HG03565 (cell line): ENCODE measurements around the gene CRLF1.

Experiments used
- ATAC-seq: cut with Tn5 transposase; IDR thresholded peaks from one replicate; pipeline ENCODE4 v1.9.1; 2021; ENCODE audit warnings: mild to moderate bottlenecking, moderate library complexity; ENCODE audit not compliant: unreplicated experiment

CRLF1 gene

DNA sequence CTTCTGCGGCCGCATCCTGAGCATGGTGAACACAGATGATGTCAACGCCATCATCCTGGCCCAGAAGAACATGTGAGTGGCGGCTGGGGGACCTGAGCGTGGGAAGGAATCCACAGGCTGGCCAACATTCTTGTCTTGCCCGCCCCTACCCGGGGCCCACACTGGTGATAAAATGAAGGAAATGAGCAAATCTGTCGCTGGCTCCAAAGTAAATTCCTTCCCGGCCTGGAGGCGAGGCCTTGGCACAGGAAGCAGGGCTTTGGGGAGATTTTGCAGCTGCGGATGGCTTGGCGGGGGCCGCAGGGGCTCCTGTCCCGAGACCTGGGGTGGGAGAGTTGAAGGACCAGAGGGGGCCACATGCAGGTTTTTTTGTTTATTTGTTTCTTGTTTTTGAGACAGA is 44.5 kb downstream of the CRLF1 start:
- no peak for ATAC-seq

DNA sequence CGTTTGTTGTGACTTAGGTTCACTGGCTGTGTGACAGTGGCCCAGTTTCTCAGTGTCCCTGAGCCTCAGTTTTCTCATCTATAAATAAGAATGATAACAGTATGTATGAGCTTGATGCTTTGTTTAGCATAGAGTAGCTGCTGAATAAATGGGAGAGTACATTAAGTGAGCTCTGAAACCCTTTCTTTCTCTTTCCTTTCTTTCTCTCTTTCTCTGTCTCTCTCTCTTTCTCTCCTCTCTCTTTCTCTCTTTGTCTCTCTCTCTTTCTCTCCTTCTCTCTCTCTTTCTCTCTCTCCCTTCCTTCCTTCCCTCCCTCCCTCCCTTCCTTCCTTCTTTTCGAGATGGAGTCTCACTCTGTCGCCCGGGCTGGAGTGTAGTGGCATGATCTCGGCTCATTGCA is 46.9 kb downstream of the CRLF1 start:
- no peak for ATAC-seq

DNA sequence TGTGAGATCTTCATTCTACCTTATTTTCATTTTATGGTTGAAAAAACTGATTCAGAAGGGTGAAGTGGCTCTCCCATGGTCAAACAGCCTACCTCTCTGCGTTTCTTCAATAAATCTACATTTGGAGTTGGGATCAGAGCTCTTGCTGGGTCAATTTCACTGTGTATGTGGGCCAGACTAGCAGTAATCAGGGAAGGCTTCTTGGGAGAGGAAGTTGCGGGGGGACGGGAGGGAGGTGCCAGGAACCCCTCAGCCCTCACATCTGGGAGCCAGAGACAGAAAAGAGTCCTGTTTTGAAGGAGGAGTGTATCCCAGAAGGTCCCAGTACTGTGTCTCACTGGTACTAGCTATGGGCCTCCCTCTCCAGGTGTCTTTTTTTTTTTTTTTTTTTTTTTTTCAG is 48.0 kb downstream of the CRLF1 start:
- ATAC-seq: no peak

DNA sequence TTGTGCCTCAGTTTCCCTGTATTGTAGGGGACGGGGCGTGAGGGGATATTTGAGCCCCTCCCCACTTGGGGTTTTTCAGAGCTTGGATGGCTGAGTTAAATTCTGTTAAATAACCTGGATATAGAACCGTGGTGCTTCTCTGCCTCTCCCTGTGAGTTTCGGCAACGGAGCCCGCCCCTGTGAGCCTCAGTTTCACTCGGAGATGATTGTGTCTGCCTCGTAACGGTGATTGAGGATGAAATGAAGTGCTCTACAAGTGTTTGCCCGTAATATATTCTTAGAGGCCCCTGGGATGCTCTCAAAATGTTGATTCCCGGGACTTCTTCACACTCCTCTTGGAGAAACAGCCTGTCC is 48.4 kb downstream of the CRLF1 start:
- no peak for ATAC-seq

DNA sequence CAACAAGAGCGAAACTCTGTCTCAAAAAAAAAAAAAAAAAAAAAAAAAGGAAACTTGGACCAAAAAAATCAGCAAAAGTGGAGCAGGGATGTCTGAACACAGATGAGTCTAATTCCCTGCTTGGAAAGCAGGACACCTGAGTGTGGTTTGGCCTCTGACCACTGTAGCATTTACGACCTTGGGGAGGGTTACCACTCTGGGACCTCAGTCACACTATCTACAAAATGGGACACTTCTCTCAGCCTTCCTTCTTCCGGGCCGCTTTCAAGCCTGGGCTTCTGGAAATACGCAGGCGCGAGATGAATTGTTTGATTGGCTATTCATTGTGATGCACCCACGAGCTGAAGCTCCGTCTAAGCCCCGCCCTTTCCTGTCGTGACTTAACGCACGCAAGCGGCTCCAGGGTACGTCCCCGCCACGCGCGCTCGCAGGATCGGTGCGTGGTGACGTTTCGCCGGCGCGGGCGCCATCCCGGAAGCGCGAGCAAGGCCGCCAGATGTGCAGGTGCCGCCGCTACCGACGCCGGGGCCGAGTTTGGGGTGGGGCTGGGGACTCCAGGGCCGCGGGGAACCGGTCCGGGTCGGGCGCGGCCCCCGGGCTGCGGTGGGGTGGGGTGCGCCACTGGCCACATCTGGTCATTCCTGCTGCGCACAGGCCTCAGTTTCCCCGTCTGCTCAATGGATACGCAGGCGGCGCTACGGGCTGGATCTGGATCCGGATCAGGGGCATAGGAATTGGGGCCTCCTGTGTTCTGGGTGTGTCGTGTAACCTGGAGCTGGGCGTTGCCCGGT is 49.0 kb downstream of the CRLF1 start, which contains the start of gene KXD1:
Gene KXD1, plus strand, starts transcription at position 460 of the 791 bp plus-strand sequence. CDS start 4,187 bp downstream, outside the sequence.
- ATAC-seq: peak; percentile 92

DNA sequence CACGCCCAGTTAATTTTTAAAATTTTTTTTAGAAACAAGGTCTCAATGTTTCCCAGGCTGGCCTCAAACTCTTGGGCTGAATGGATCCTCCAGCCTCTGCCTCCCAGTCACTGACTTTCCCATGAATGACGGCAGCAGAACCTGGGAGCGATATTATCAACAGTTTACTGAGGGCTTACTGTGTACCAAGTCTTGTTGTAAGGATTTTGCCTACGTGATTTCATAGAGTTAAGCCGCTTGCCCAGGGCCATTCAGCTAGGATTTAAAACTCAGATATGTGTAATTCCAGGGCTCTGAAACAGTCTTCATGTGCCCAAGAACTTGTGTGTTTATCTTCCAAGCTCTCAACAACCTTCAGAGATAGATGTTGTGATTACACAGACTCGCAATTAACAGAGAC is 55.0 kb downstream of the CRLF1 start:
- no peak for ATAC-seq

DNA sequence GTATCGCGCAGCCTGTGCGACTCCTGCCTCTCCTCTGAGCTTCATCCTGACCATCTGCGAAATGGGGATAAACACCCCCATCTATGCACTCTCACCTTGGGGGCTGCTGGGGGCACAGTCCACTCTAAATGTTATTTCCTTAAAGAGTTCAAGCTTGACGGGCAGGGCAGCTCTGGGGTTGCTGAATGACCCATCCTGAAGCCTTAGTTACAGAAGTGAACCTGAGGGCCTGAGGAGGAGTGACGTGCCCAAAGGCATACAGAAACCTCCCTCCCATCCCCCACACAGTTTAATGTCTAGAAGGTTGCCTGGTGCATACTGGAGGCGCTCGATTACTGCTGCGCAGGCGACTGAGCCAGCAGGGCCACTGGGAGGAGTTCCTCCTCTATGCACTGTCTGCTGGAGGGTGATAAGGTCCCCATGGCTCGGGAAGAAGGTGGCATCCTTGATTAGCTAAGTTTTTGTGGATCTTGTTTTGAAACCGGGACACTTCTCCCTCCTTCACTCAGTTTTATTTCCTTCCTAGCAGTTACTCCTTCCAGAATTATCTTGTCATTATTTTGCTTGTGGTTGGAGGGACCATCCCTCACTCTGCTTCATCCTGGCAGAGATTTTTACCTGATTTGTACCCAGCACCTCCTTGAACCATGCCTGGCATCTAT is 62.7 kb downstream of the CRLF1 start:
- ATAC-seq: peak; percentile 57
